ENCODE data around the gene SCNN1A.

- TF ChIP-seq CTCF (conservative IDR thresholded peaks at IDR 0.05 in 1 of 2, IDR thresholded peaks at IDR 0.05 in 1 of 2; ENCODE audit: low read depth in 1 of 2, low read length in 2 of 2) (no peak), EZH2 (IDR thresholded peaks at IDR 0.05; ENCODE audit: low read length, missing control alignments) (no peak)
Observed at GRCh38 chr12:6407236-6407954, 32.0 kb upstream of the SCNN1A start.
